IMR-90 (cell line): Measurements from ENCODE around the gene TSPAN1. TPM values are rescaled to one million over a fixed set of nuclear protein-coding genes. Genes with fewer than 3 reads are reported as not detected.

Source experiments
- ATAC-seq: fragments of 200-7000 bp; cut with Tn5 transposase; 2 replicates; pipeline ENCODE4 v1.9.1; 2020; ENCODE audit warnings: low read depth, mild to moderate bottlenecking, moderate library complexity
- BruUV-seq: library from RNA; stranded (reverse); fragments of 400-500 nt; replicated peaks from 2 replicates; lab custom pipeline; 2021; lab: Mats Ljungman, UMichigan
- CTCF ChIA-PET: fragments of 300-600 bp; formaldehyde crosslinking; extraction: SDS; loops from one replicate; lab custom pipeline; 2021; ENCODE audit warnings: antibody characterized with exemption; lab: Yijun Ruan, JAX
- POLR2A ChIA-PET: fragments of 300-600 bp; sonication (Branson Sonifier 250); formaldehyde crosslinking; loops from one replicate; lab custom pipeline; 2022; ENCODE audit warnings: antibody characterized with exemption; ENCODE audit not compliant: unreplicated experiment; lab: Charles Lee
- DNase-seq: peaks from one replicate; pipeline ENCODE4 v3.0.0; 2013
- H2AFZ ChIP-seq: replicated peaks from 2 replicates; pipeline ENCODE3; 2013; ENCODE audit warnings: low read length, mild to moderate bottlenecking; ENCODE audit not compliant: poor library complexity
- H2AK5ac ChIP-seq: 2 replicates; pipeline ENCODE4 v1.6.1; 2013; ENCODE audit warnings: low read depth, low read length, inconsistent platforms
- H2AK9ac ChIP-seq: replicated peaks from 2 replicates; pipeline ENCODE3; 2013; ENCODE audit warnings: mild to moderate bottlenecking, low read depth, low read length, moderate library complexity; ENCODE audit not compliant: poor library complexity
- H2BK120ac ChIP-seq: 2 replicates; pipeline ENCODE4 v1.6.1; 2013; ENCODE audit warnings: low read depth, low read length, inconsistent platforms
- H2BK15ac ChIP-seq: 3 replicates; pipeline ENCODE4 v1.6.1; 2013; ENCODE audit warnings: low read depth, low read length, inconsistent platforms
- H2BK20ac ChIP-seq: 2 replicates; pipeline ENCODE4 v1.6.1; 2013; ENCODE audit warnings: low read depth, mild to moderate bottlenecking, inconsistent platforms, low read length, moderate library complexity
- H2BK5ac ChIP-seq: 2 replicates; pipeline ENCODE4 v1.6.1; 2013; ENCODE audit warnings: mild to moderate bottlenecking, low read depth, low read length, inconsistent platforms; ENCODE audit not compliant: poor library complexity, severe bottlenecking
- H3K14ac ChIP-seq: replicated peaks from 2 replicates; pipeline ENCODE4 v1.6.1; 2013; ENCODE audit warnings: low read depth, low read length, inconsistent platforms
- H3K18ac ChIP-seq: 2 replicates; pipeline ENCODE4 v1.6.1; 2013; ENCODE audit warnings: low read depth, low read length, control low read depth
- H3K23ac ChIP-seq: 2 replicates; pipeline ENCODE4 v1.6.1; 2013; ENCODE audit warnings: low read depth, low read length, inconsistent platforms
- H3K27ac ChIP-seq: 2 replicates; pipeline ENCODE4 v1.5.1; 2013; ENCODE audit warnings: mild to moderate bottlenecking, control low read depth, low read length; ENCODE audit not compliant: insufficient read depth
- H3K27me3 ChIP-seq: 2 replicates; pipeline ENCODE4 v1.6.1; 2013; ENCODE audit warnings: low read length; ENCODE audit not compliant: control insufficient read depth, insufficient read depth
- H3K36me3 ChIP-seq: 2 replicates; pipeline ENCODE4 v1.6.1; 2013; ENCODE audit warnings: low read length, mixed read lengths; ENCODE audit not compliant: control insufficient read depth, insufficient read depth
- H3K4ac ChIP-seq: 2 replicates; pipeline ENCODE4 v1.6.1; 2013; ENCODE audit warnings: low read depth, low read length, inconsistent platforms
- H3K4me1 ChIP-seq: 2 replicates; pipeline ENCODE4 v1.6.1; 2013; ENCODE audit warnings: low read length, mixed read lengths; ENCODE audit not compliant: control insufficient read depth, insufficient read depth
- H3K4me2 ChIP-seq: 2 replicates; pipeline ENCODE4 v1.6.1; 2013; ENCODE audit warnings: low read depth, mild to moderate bottlenecking, control low read depth, low read length, moderate library complexity
- H3K4me3 ChIP-seq: 2 replicates; pipeline ENCODE4 v1.5.1; 2013; ENCODE audit warnings: low read depth, mild to moderate bottlenecking, control low read depth, low read length, moderate library complexity; ENCODE audit not compliant: insufficient read depth
- H3K56ac ChIP-seq: 2 replicates; pipeline ENCODE4 v1.6.1; 2013; ENCODE audit warnings: low read length, inconsistent platforms; ENCODE audit not compliant: insufficient read depth; ENCODE audit errors: extremely low read depth
- H3K79me1 ChIP-seq, 2 experiments: 2 replicates each; pipeline ENCODE4 v1.6.1; 2013; ENCODE audit warnings: low read length in 2 of 2, inconsistent platforms in 1 of 2, low read depth in 1 of 2
- H3K9ac ChIP-seq: 2 replicates; pipeline ENCODE4 v1.6.1; 2013; ENCODE audit warnings: low read depth, low read length, control low read depth
- H3K9me1 ChIP-seq: 2 replicates; pipeline ENCODE4 v1.6.1; 2013; ENCODE audit warnings: low read length, inconsistent platforms; ENCODE audit not compliant: insufficient read depth
- H3K9me3 ChIP-seq: 2 replicates; pipeline ENCODE4 v1.6.1; 2013; ENCODE audit warnings: low read length; ENCODE audit not compliant: control insufficient read depth, insufficient read depth
- H4K20me1 ChIP-seq: 2 replicates; pipeline ENCODE4 v1.6.1; 2013; ENCODE audit warnings: low read length, inconsistent platforms; ENCODE audit not compliant: insufficient read depth
- H4K5ac ChIP-seq: 2 replicates; pipeline ENCODE4 v1.6.1; 2013; ENCODE audit warnings: mild to moderate bottlenecking, low read depth, low read length, control low read depth
- H4K8ac ChIP-seq, 2 experiments: 2 replicates each; pipeline ENCODE4 v1.6.1; 2013; ENCODE audit warnings: low read depth in 2 of 2, low read length in 2 of 2, control low read depth in 1 of 2, inconsistent platforms in 1 of 2
- H4K91ac ChIP-seq: 2 replicates; pipeline ENCODE4 v1.6.1; 2013; ENCODE audit warnings: low read depth, low read length, inconsistent platforms; ENCODE audit not compliant: insufficient read depth
- BHLHE40 ChIP-seq: fragments of 150-350 bp; IDR thresholded peaks from 2 replicates; pipeline ENCODE4 v1.6.1; 2016; ENCODE audit warnings: mild to moderate bottlenecking, low read depth, low read length
- CEBPB ChIP-seq: IDR thresholded peaks from 2 replicates; pipeline ENCODE4 v1.6.1; 2012; ENCODE audit warnings: low read depth, low read length, improper control_type of control experiment
- FOS ChIP-seq: fragments of 150-350 bp; IDR thresholded peaks from 2 replicates; pipeline ENCODE4 v1.6.1; 2016; ENCODE audit warnings: low read depth, low read length
- USF2 ChIP-seq: fragments of 150-350 bp; IDR thresholded peaks from 2 replicates; pipeline ENCODE4 v1.6.1; 2017; ENCODE audit warnings: mild to moderate bottlenecking, antibody characterized with exemption, low read length, low read depth
- dilution Hi-C: fragments of 300-500 bp; cut with HindIII; formaldehyde crosslinking; loops from one replicate; pipeline ENCODE4 v1.14.3; 2018; ENCODE audit warnings: low sequenced_read_pairs; ENCODE audit not compliant: unreplicated experiment
- in situ Hi-C: fragments of 300-500 bp; cut with MboI; formaldehyde crosslinking; loops from 3 replicates; pipeline ENCODE4 v1.14.3; 2019; ENCODE audit warnings: low sequenced_read_pairs, inconsistent platforms, mixed read lengths
- intact Hi-C: fragments of 100-400 bp; cut with micrococcal nuclease; formaldehyde crosslinking; loops from 2 replicates; pipeline ENCODE4 v1.10.0; 2022
- polyA plus RNA-seq, 3 experiments: library from polyadenylated mRNA; depleted of rRNA; stranded (reverse); fragments of >200 nt; gene quantifications; 2 replicates each; pipeline ENCODE4 v1.2.3, GENCODE V29; 2012; ENCODE audit warnings: low replicate concordance in 1 of 3
- total RNA-seq: library from RNA; depleted of rRNA; stranded (reverse); fragments of >200 nt; gene quantifications from 2 replicates; pipeline ENCODE4 v1.2.3, GENCODE V29; 2012

Gene TSPAN1
- total and polyA plus RNA-seq, 2 of the 4 experiments (the other 2 are of a cell fraction), result 0.18 to 0.82 TPM

- Histone ChIP-seq H3K9me1 (0 out of 2 replicates have a peak, but pooled peaks cover 6% of the 10 kb centered on the region), H3K79me1 (no peaks in the 10 kb centered on the region), H4K91ac (no peak overlapping the region), H3K4ac (no peak overlapping the region), H3K27ac (no peak overlapping the region), H3K23ac (no peak overlapping the region), H4K20me1 (no peaks in the 10 kb centered on the region), H3K4me2 (no peak overlapping the region), H3K9me3 (no peaks in the 10 kb centered on the region), H3K18ac (no peak overlapping the region), H4K8ac (no peak overlapping the region), H2BK5ac (no peak overlapping the region), H3K4me1 (peaks cover 3% of the 10 kb centered on the region), H3K4me3 (no peak overlapping the region), H3K36me3 (peaks cover 2% of the 10 kb centered on the region; the same call in 1 of the 2 replicates), H2AK5ac (no peak overlapping the region), H2BK15ac (no peak overlapping the region), H3K56ac (no peak overlapping the region), H3K9ac (no peak overlapping the region), H2AK9ac (no peak overlapping the region), H3K14ac (no peak overlapping the region), H2BK120ac (no peak overlapping the region), H2BK20ac (no peak overlapping the region), H3K27me3 (no peaks in the 10 kb centered on the region), H4K5ac (no peak overlapping the region), H2AFZ (no peak overlapping the region)
- DNase-seq (no peak), ATAC-seq (no peak)
- ChIA-PET CTCF (interaction anchor here (0.6 to 1.0 kb wide), 2 partner anchors 8 to 17 kb away, joined by 4 to 5 read pairs; partner anchors contain the start of gene POMGNT1), POLR2A (no interaction called here)
- intact Hi-C loops, result no loop called here
- TF ChIP-seq USF2 (no peak), FOS (no peak), BHLHE40 (no peak), CEBPB (no peak)
- dilution Hi-C loops, result no loop called here
- in situ Hi-C loops, result no loop called here
- BruUV-seq, result no TSS peak
Measured at GRCh38 chr1:46215504-46215903, 40.6 kb downstream of the TSPAN1 start.
